ENCODE data around the gene ACACB. TPM values are rescaled to one million over a fixed set of nuclear protein-coding genes. Genes with fewer than 3 reads are reported as not detected.

ACACB gene
- total RNA-seq, 4 donors from 2014 or later: 402 to 560 (median 525) TPM

GRCh38 chr12:109268896-109269295, 152.5 kb downstream of the ACACB start:
- no peak for DNase-seq (ENCODE audit: low spot score in 2 of 2)
- Histone ChIP-seq H3K4me1 (no peaks in the 10 kb centered on the region), H3K4me3 (no peak overlapping the region), H3K27ac (no peak overlapping the region), H3K27me3 (no peaks in the 10 kb centered on the region), H3K36me3 (peaks cover 0 to 74% (median 10%) of the 10 kb centered on the region in 3 donors), H3K9me3 (peaks cover 0 to 20% (median 0%) of the 10 kb centered on the region in 4 donors)
- 89 to 91% methylated on average over 4 of the region's 4 CpGs for WGBS, 2 donors
- TF ChIP-seq POLR2A (IDR thresholded peaks at IDR 0.05): no peak
- no peak for TF ChIP-seq EP300 (IDR thresholded peaks at IDR 0.05)
- no peak for TF ChIP-seq CTCF (IDR thresholded peaks at IDR 0.05)

- no peak overlapping the region for H3K27ac ChIP-seq
Observed at GRCh38 chr12:109269428-109269827, 153.0 kb downstream of the ACACB start.

GRCh38 chr12:109270494-109270893, 154.1 kb downstream of the ACACB start:
- WGBS, 2 donors: 0 to 6% methylated on average over 1 of the region's 1 CpG
- no peaks in the 10 kb centered on the region for H3K27me3 ChIP-seq
- no peak for TF ChIP-seq EP300 (IDR thresholded peaks at IDR 0.05)
- TF ChIP-seq POLR2A (IDR thresholded peaks at IDR 0.05): no peak
- no peak for TF ChIP-seq CTCF (IDR thresholded peaks at IDR 0.05)
- H3K27ac ChIP-seq: no peak overlapping the region
- no peak for DNase-seq (ENCODE audit: low spot score in 2 of 2)
- H3K4me1 ChIP-seq: no peaks in the 10 kb centered on the region
- H3K4me3 ChIP-seq: no peak overlapping the region
- peaks cover 0 to 20% (median 0%) of the 10 kb centered on the region in 4 donors for H3K9me3 ChIP-seq
- H3K36me3 ChIP-seq: peaks cover 0 to 58% (median 10%) of the 10 kb centered on the region in 3 donors

More at GRCh38 chr12:109269428-109269827, 153.0 kb downstream of the ACACB start:
- Histone ChIP-seq H3K9me3 (peaks cover 0 to 20% (median 0%) of the 10 kb centered on the region in 4 donors), H3K27me3 (no peaks in the 10 kb centered on the region), H3K4me1 (no peaks in the 10 kb centered on the region), H3K4me3 (no peak overlapping the region), H3K36me3 (peaks cover 0 to 68% (median 10%) of the 10 kb centered on the region in 3 donors)
- 84% methylated on average over 3 of the region's 3 CpGs for WGBS, 2 donors
- TF ChIP-seq POLR2A (IDR thresholded peaks at IDR 0.05) (no peak), CTCF (IDR thresholded peaks at IDR 0.05) (no peak), EP300 (IDR thresholded peaks at IDR 0.05) (no peak)
- no peak for DNase-seq (ENCODE audit: low spot score in 2 of 2)

GRCh38 chr12:109271418-109271817, 155.0 kb downstream of the ACACB start:
- DNase-seq (ENCODE audit: low spot score in 2 of 2): no peak
- Histone ChIP-seq H3K27ac (no peak overlapping the region), H3K27me3 (no peaks in the 10 kb centered on the region), H3K4me3 (no peak overlapping the region), H3K36me3 (peaks cover 0 to 48% (median 4%) of the 10 kb centered on the region in 3 donors), H3K4me1 (no peaks in the 10 kb centered on the region), H3K9me3 (peaks cover 0 to 20% (median 0%) of the 10 kb centered on the region in 4 donors)
- TF ChIP-seq CTCF (IDR thresholded peaks at IDR 0.05): no peak
- no peak for TF ChIP-seq POLR2A (IDR thresholded peaks at IDR 0.05)
- no peak for TF ChIP-seq EP300 (IDR thresholded peaks at IDR 0.05)
- 95 to 96% methylated on average over 3 of the region's 3 CpGs for WGBS, 2 donors

- Histone ChIP-seq H3K36me3 (peaks cover 0 to 29% (median 0%) of the 10 kb centered on the region in 3 donors), H3K27ac (no peak overlapping the region), H3K9me3 (peaks cover 0 to 20% (median 0%) of the 10 kb centered on the region in 4 donors), H3K4me1 (peaks cover 0 to 3% (median 0%) of the 10 kb centered on the region in 4 donors), H3K27me3 (no peaks in the 10 kb centered on the region), H3K4me3 (no peak overlapping the region)
- WGBS, 2 donors: 16 to 26% methylated on average over 16 of the region's 16 CpGs
- no peak for DNase-seq (ENCODE audit: low spot score in 2 of 2)
- TF ChIP-seq EP300 (IDR thresholded peaks at IDR 0.05): no peak
- no peak for TF ChIP-seq POLR2A (IDR thresholded peaks at IDR 0.05)
- TF ChIP-seq CTCF (IDR thresholded peaks at IDR 0.05): no peak
Observed at GRCh38 chr12:109273354-109273753, 157.0 kb downstream of the ACACB start.

Data from tibial nerve (tissue), 4 donors.